Activated naive CD4-positive, alpha-beta T cell treated with anti-CD3 and anti-CD28 coated beads for 36 hours (primary cell): ENCODE measurements around the gene UBALD1. TPM values are rescaled to one million over a fixed set of nuclear protein-coding genes. Genes with fewer than 3 reads are reported as not detected.

Experiments used
- total RNA-seq, 2 experiments: library from RNA; stranded (reverse); gene quantifications; one replicate each; pipeline ENCODE4 v1.2.3, GENCODE V29; 2021

UBALD1 gene
- total RNA-seq, 2 experiments from 2014 or later = 8.5 to 9.3 TPM

Other genes with a start within 250 kb of the UBALD1 start
- not detected for gene VASN, start 243.0 kb downstream of the UBALD1 start, total RNA-seq
- gene CORO7, start 198.3 kb downstream of the UBALD1 start, total RNA-seq = 10 to 100 TPM; 39.7 to 43.3 TPM
- gene DNAJA3, start 189.0 kb downstream of the UBALD1 start, total RNA-seq = 10 to 100 TPM; 86.7 to 88.0 TPM
- 10 to 100 TPM; 30.5 to 30.8 TPM for gene NMRAL1, start 140.3 kb downstream of the UBALD1 start, total RNA-seq
- 10 to 100 TPM; 46.8 to 49.3 TPM for gene HMOX2, start 138.5 kb downstream of the UBALD1 start, total RNA-seq
- gene CDIP1, start 76.1 kb downstream of the UBALD1 start, total RNA-seq = 10 to 100 TPM; 31.9 to 35.7 TPM
- under 1 TPM; 0.07 to 0.30 TPM for gene C16orf96, start 58.5 kb downstream of the UBALD1 start, total RNA-seq
- 10 to 100 TPM; 46.3 to 48.8 TPM for gene MGRN1, start 9.9 kb upstream of the UBALD1 start, total RNA-seq
- gene NUDT16L1, start 78.7 kb upstream of the UBALD1 start, total RNA-seq = 10 to 100 TPM; 20.0 to 20.7 TPM
- gene ANKS3, start 119.4 kb upstream of the UBALD1 start, total RNA-seq = 10 to 100 TPM in 1 of 2 experiments, 1 to 10 TPM in 1; 8.2 to 11.7 TPM
- gene DNAAF8, start 119.6 kb upstream of the UBALD1 start, total RNA-seq = under 1 TPM in 1 of 2 experiments, not detected in 1; 0.07 TPM
- gene ZNF500, start 152.3 kb upstream of the UBALD1 start, total RNA-seq = 10 to 100 TPM in 1 of 2 experiments, 1 to 10 TPM in 1; 8.9 to 11.2 TPM
- gene SEPTIN12, start 173.5 kb upstream of the UBALD1 start, total RNA-seq = not detected
- not detected for gene SMIM22, start 180.5 kb upstream of the UBALD1 start, total RNA-seq
- gene ROGDI, start 187.7 kb upstream of the UBALD1 start, total RNA-seq = 1 to 10 TPM; 2.0 to 4.0 TPM
- gene GLYR1, start 232.4 kb upstream of the UBALD1 start, total RNA-seq = 10 to 100 TPM; 62.2 to 65.0 TPM
- gene UBN1, start 232.6 kb upstream of the UBALD1 start, total RNA-seq = 10 to 100 TPM; 26.7 to 28.1 TPM